Stomach (tissue), 4 donors: ENCODE measurements around the gene IL16.

Experiments
- CTCF ChIP-seq, 7 experiments: fragments of 450-650 bp in 4 of 7; fragments of 200-600 bp in 3 of 7; sonication (generic) in 3 of 7; IDR thresholded peaks; one replicate each; pipeline ENCODE4 v1.5.1; 2016 to 2019; ENCODE audit warnings: antibody characterized with exemption in 7 of 7, control low read depth in 2 of 7, mild to moderate bottlenecking in 1 of 7
- EP300 ChIP-seq: sonication (generic); formaldehyde crosslinking; IDR thresholded peaks from one replicate; pipeline ENCODE4 v1.6.1; 2017; ENCODE audit warnings: antibody characterized with exemption
- POLR2A ChIP-seq, 4 donors: fragments of 450-650 bp; IDR thresholded peaks; one replicate each; pipeline ENCODE4 v1.6.1; 2016; ENCODE audit warnings: antibody characterized with exemption in 4 of 4, control low read depth in 2 of 4, mild to moderate bottlenecking in 1 of 4, moderate library complexity in 1 of 4
- POLR2AphosphoS5 ChIP-seq, 3 donors: sonication (generic); formaldehyde crosslinking; IDR thresholded peaks; one replicate each; pipeline ENCODE4 v1.6.1; 2016; ENCODE audit warnings: antibody characterized with exemption in 3 of 3

- TF ChIP-seq CTCF (IDR thresholded peaks at IDR 0.05) (no peak), POLR2AphosphoS5 (IDR thresholded peaks at IDR 0.05) (no peak), POLR2A (IDR thresholded peaks at IDR 0.05) (no peak), EP300 (no peak)
Observed at GRCh38 chr15:81288040-81288439, 91.4 kb downstream of the IL16 start.
